K562 (cell line): ENCODE results near the gene AK4. TPM values are rescaled to one million over a fixed set of nuclear protein-coding genes. Genes with fewer than 3 reads are reported as not detected.
A peak's percentile ranks its signal among the peaks of the same experiment; 100 is the strongest.

Experiments
- ZNF395 ChIP-seq: fragments of 200-800 bp; sonication (Bioruptor generic); IDR thresholded peaks from 2 replicates; pipeline ENCODE4 v1.6.1; 2017; ENCODE audit warnings: missing genetic modification characterization, missing compliant biosample characterization
- ZNF592 ChIP-seq: fragments of 450-650 bp; IDR thresholded peaks from 2 replicates; pipeline ENCODE4 v1.6.1; 2017; ENCODE audit warnings: antibody characterized with exemption, mild to moderate bottlenecking
- polyA plus RNA-seq, 8 experiments: library from polyadenylated mRNA; depleted of rRNA in 4 of 8; stranded (reverse) in 5 of 8; unstranded in 3 of 8; fragments of >200 nt; fragmentation: Nextera tagmentation in 2 of 8; fragmentation: Illumina TruSeq in 1 of 8; extraction: Ambion mirVana in 2 of 8; extraction: Trizol in 1 of 8; gene quantifications; 2 replicates each; pipeline versions ENCODE4 v1.2.1 to v1.2.3, GENCODE V29; 2011 to 2014; ENCODE audit warnings: inconsistent platforms in 1 of 8, missing spikeins in 1 of 8
- total RNA-seq, 7 experiments: library from RNA; depleted of rRNA in 6 of 7; stranded (reverse); fragments of >200 nt in 6 of 7; fragmentation: Illumina TruSeq in 2 of 7; extraction: Trizol in 2 of 7; gene quantifications; 2 replicates each; pipeline versions ENCODE4 v1.2.1 to v1.2.3, GENCODE V29; 2011 to 2021; ENCODE audit warnings: low replicate concordance in 1 of 7

The AK4 gene
- total and polyA plus RNA-seq, 9 of the 15 experiments (the other 6 are each of a cell fraction or from before 2014, with no cell fraction given), result 10.4 to 96.6 (median 21.5) TPM

GRCh38 chr1:65221638-65222339 lies 73.8 kb downstream of the AK4 start (continued):
- TF ChIP-seq ZNF395 (CRISPR knock-in tag) (peak; percentile 38; the same call in 1 of the 2 replicates), ZNF592 (peak; percentile 86)
